ENCODE data around the gene NFE2L2.
A peak's percentile ranks its signal among the peaks of the same experiment; 100 is the strongest.

NFE2L2 gene

GRCh38 chr2:177263451-177264208 is 897 bp downstream of the NFE2L2 start:
- H3K36me3 ChIP-seq (ENCODE audit: insufficient read depth, low read length) = no peaks in the 10 kb centered on the region
- no peaks in the 10 kb centered on the region for H3K9me3 ChIP-seq (ENCODE audit: low read length)
- peak overlapping the region; percentile 98 for H3K27ac ChIP-seq (ENCODE audit: low read depth, low read length)
- H3K4me1 ChIP-seq (ENCODE audit: insufficient read depth, low read length) = peaks cover 29% of the 10 kb centered on the region
- H3K4me3 ChIP-seq (ENCODE audit: low read depth in 1 of 2, low read length in 2 of 2) = peak overlapping the region; percentile 89 to 98
- H3K27me3 ChIP-seq (ENCODE audit: control insufficient read depth in 1 of 2, insufficient read depth in 2 of 2, low read length in 2 of 2) = no peaks in the 10 kb centered on the region
- H3K9ac ChIP-seq (ENCODE audit: low read length) = peak overlapping the region; percentile 90

- H3K4me1 ChIP-seq (ENCODE audit: insufficient read depth, low read length) = peaks cover 31% of the 10 kb centered on the region
These were observed 1.5 kb downstream of the NFE2L2 start for GRCh38 chr2:177262958-177263450.

GRCh38 chr2:177262092-177262491 is 2.4 kb downstream of the NFE2L2 start:
- H3K9ac ChIP-seq (ENCODE audit: low read length) = peak overlapping the region; percentile 90
- no peaks in the 10 kb centered on the region for H3K27me3 ChIP-seq (ENCODE audit: control insufficient read depth in 1 of 2, insufficient read depth in 2 of 2, low read length in 2 of 2)
- H3K9me3 ChIP-seq (ENCODE audit: low read length) = no peaks in the 10 kb centered on the region
- H3K36me3 ChIP-seq (ENCODE audit: insufficient read depth, low read length) = no peaks in the 10 kb centered on the region
- peak overlapping the region; percentile 98 for H3K27ac ChIP-seq (ENCODE audit: low read depth, low read length)
- peaks cover 41% of the 10 kb centered on the region for H3K4me1 ChIP-seq (ENCODE audit: insufficient read depth, low read length)
- H3K4me3 ChIP-seq (ENCODE audit: low read depth in 1 of 2, low read length in 2 of 2) = peak overlapping the region in 1 of 2 donors; percentile 89

More at GRCh38 chr2:177262958-177263450, 1.5 kb downstream of the NFE2L2 start:
- peak overlapping the region; percentile 89 to 98 for H3K4me3 ChIP-seq (ENCODE audit: low read depth in 1 of 2, low read length in 2 of 2)
- H3K27ac ChIP-seq (ENCODE audit: low read depth, low read length) = peak overlapping the region; percentile 98
- H3K27me3 ChIP-seq (ENCODE audit: control insufficient read depth in 1 of 2, insufficient read depth in 2 of 2, low read length in 2 of 2) = no peaks in the 10 kb centered on the region
- H3K9ac ChIP-seq (ENCODE audit: low read length) = peak overlapping the region; percentile 90
- H3K9me3 ChIP-seq (ENCODE audit: low read length) = no peaks in the 10 kb centered on the region
- no peaks in the 10 kb centered on the region for H3K36me3 ChIP-seq (ENCODE audit: insufficient read depth, low read length)

GRCh38 chr2:177261116-177262060 is 3.1 kb downstream of the NFE2L2 start:
- H3K9ac ChIP-seq (ENCODE audit: low read length) = peak overlapping the region; percentile 90
- peaks cover 44% of the 10 kb centered on the region for H3K4me1 ChIP-seq (ENCODE audit: insufficient read depth, low read length)
- no peaks in the 10 kb centered on the region for H3K27me3 ChIP-seq (ENCODE audit: control insufficient read depth in 1 of 2, insufficient read depth in 2 of 2, low read length in 2 of 2)
- H3K9me3 ChIP-seq (ENCODE audit: low read length) = no peaks in the 10 kb centered on the region
- peak overlapping the region in 1 of 2 donors; percentile 89 for H3K4me3 ChIP-seq (ENCODE audit: low read depth in 1 of 2, low read length in 2 of 2)
- no peaks in the 10 kb centered on the region for H3K36me3 ChIP-seq (ENCODE audit: insufficient read depth, low read length)
- peak overlapping the region; percentile 98 for H3K27ac ChIP-seq (ENCODE audit: low read depth, low read length)

GRCh38 chr2:177260379-177260778 is 4.1 kb downstream of the NFE2L2 start:
- no peak overlapping the region for H3K9ac ChIP-seq (ENCODE audit: low read length)
- H3K27ac ChIP-seq (ENCODE audit: low read depth, low read length) = peak overlapping the region; percentile 49
- no peaks in the 10 kb centered on the region for H3K9me3 ChIP-seq (ENCODE audit: low read length)
- no peaks in the 10 kb centered on the region for H3K27me3 ChIP-seq (ENCODE audit: control insufficient read depth in 1 of 2, insufficient read depth in 2 of 2, low read length in 2 of 2)
- peaks cover 46% of the 10 kb centered on the region for H3K4me1 ChIP-seq (ENCODE audit: insufficient read depth, low read length)
- peak overlapping the region in 1 of 2 donors; percentile 16 for H3K4me3 ChIP-seq (ENCODE audit: low read depth in 1 of 2, low read length in 2 of 2)
- no peaks in the 10 kb centered on the region for H3K36me3 ChIP-seq (ENCODE audit: insufficient read depth, low read length)

GRCh38 chr2:177258059-177258458 is 6.5 kb downstream of the NFE2L2 start:
- H3K4me1 ChIP-seq (ENCODE audit: insufficient read depth, low read length) = peaks cover 67% of the 10 kb centered on the region
- H3K36me3 ChIP-seq (ENCODE audit: insufficient read depth, low read length) = no peaks in the 10 kb centered on the region
- no peaks in the 10 kb centered on the region for H3K9me3 ChIP-seq (ENCODE audit: low read length)
- no peaks in the 10 kb centered on the region for H3K27me3 ChIP-seq (ENCODE audit: control insufficient read depth in 1 of 2, insufficient read depth in 2 of 2, low read length in 2 of 2)
- H3K27ac ChIP-seq (ENCODE audit: low read depth, low read length) = no peak overlapping the region
- H3K9ac ChIP-seq (ENCODE audit: low read length) = no peak overlapping the region
- no peak overlapping the region for H3K4me3 ChIP-seq (ENCODE audit: low read depth in 1 of 2, low read length in 2 of 2)

GRCh38 chr2:177257471-177257870 is 7.1 kb downstream of the NFE2L2 start:
- Histone ChIP-seq H3K4me3 (ENCODE audit: low read depth in 1 of 2, low read length in 2 of 2) (no peak overlapping the region), H3K27ac (ENCODE audit: low read depth, low read length) (no peak overlapping the region), H3K27me3 (ENCODE audit: control insufficient read depth in 1 of 2, insufficient read depth in 2 of 2, low read length in 2 of 2) (no peaks in the 10 kb centered on the region), H3K9ac (ENCODE audit: low read length) (no peak overlapping the region), H3K36me3 (ENCODE audit: insufficient read depth, low read length) (no peaks in the 10 kb centered on the region), H3K4me1 (ENCODE audit: insufficient read depth, low read length) (peaks cover 73% of the 10 kb centered on the region), H3K9me3 (ENCODE audit: low read length) (no peaks in the 10 kb centered on the region)

GRCh38 chr2:177256695-177257094 is 7.8 kb downstream of the NFE2L2 start:
- Histone ChIP-seq H3K36me3 (ENCODE audit: insufficient read depth, low read length) (no peaks in the 10 kb centered on the region), H3K4me3 (ENCODE audit: low read depth in 1 of 2, low read length in 2 of 2) (no peak overlapping the region), H3K27ac (ENCODE audit: low read depth, low read length) (no peak overlapping the region), H3K27me3 (ENCODE audit: control insufficient read depth in 1 of 2, insufficient read depth in 2 of 2, low read length in 2 of 2) (no peaks in the 10 kb centered on the region), H3K9me3 (ENCODE audit: low read length) (no peaks in the 10 kb centered on the region), H3K4me1 (ENCODE audit: insufficient read depth, low read length) (peaks cover 79% of the 10 kb centered on the region), H3K9ac (ENCODE audit: low read length) (no peak overlapping the region)

- no peaks in the 10 kb centered on the region for H3K27me3 ChIP-seq (ENCODE audit: control insufficient read depth in 1 of 2, insufficient read depth in 2 of 2, low read length in 2 of 2)
- H3K9ac ChIP-seq (ENCODE audit: low read length) = no peak overlapping the region
- H3K27ac ChIP-seq (ENCODE audit: low read depth, low read length) = no peak overlapping the region
- H3K9me3 ChIP-seq (ENCODE audit: low read length) = no peaks in the 10 kb centered on the region
- H3K4me3 ChIP-seq (ENCODE audit: low read depth in 1 of 2, low read length in 2 of 2) = no peak overlapping the region
- peaks cover 79% of the 10 kb centered on the region for H3K4me1 ChIP-seq (ENCODE audit: insufficient read depth, low read length)
- no peaks in the 10 kb centered on the region for H3K36me3 ChIP-seq (ENCODE audit: insufficient read depth, low read length)
These were observed 8.5 kb downstream of the NFE2L2 start for GRCh38 chr2:177256026-177256425.

- H3K9ac ChIP-seq (ENCODE audit: low read length) = no peak overlapping the region
- H3K9me3 ChIP-seq (ENCODE audit: low read length) = no peaks in the 10 kb centered on the region
- H3K4me1 ChIP-seq (ENCODE audit: insufficient read depth, low read length) = peaks cover 79% of the 10 kb centered on the region
- no peak overlapping the region for H3K27ac ChIP-seq (ENCODE audit: low read depth, low read length)
- no peak overlapping the region for H3K4me3 ChIP-seq (ENCODE audit: low read depth in 1 of 2, low read length in 2 of 2)
- H3K27me3 ChIP-seq (ENCODE audit: control insufficient read depth in 1 of 2, insufficient read depth in 2 of 2, low read length in 2 of 2) = no peaks in the 10 kb centered on the region
- H3K36me3 ChIP-seq (ENCODE audit: insufficient read depth, low read length) = no peaks in the 10 kb centered on the region
These were observed 9.3 kb downstream of the NFE2L2 start for GRCh38 chr2:177255227-177255601.

- Histone ChIP-seq H3K4me1 (ENCODE audit: insufficient read depth, low read length) (peaks cover 79% of the 10 kb centered on the region), H3K27me3 (ENCODE audit: control insufficient read depth in 1 of 2, insufficient read depth in 2 of 2, low read length in 2 of 2) (no peaks in the 10 kb centered on the region)
These were observed 9.9 kb downstream of the NFE2L2 start for GRCh38 chr2:177254433-177255226.

More at GRCh38 chr2:177254433-177255226, 9.9 kb downstream of the NFE2L2 start:
- H3K27ac ChIP-seq (ENCODE audit: low read depth, low read length) = no peak overlapping the region
- H3K4me3 ChIP-seq (ENCODE audit: low read depth in 1 of 2, low read length in 2 of 2) = peak overlapping the region in 1 of 2 donors; percentile 10
- H3K36me3 ChIP-seq (ENCODE audit: insufficient read depth, low read length) = no peaks in the 10 kb centered on the region
- no peak overlapping the region for H3K9ac ChIP-seq (ENCODE audit: low read length)
- no peaks in the 10 kb centered on the region for H3K9me3 ChIP-seq (ENCODE audit: low read length)

Data from muscle layer of colon (tissue), 2 donors.